ENCODE measurements around the gene RXRA. TPM values are rescaled to one million over a fixed set of nuclear protein-coding genes. Genes with fewer than 3 reads are reported as not detected.

Gene RXRA
- polyA plus RNA-seq, 1 donor from 2014 or later = 2.7 TPM

GRCh38 chr9:134399435-134400056 is 73.3 kb downstream of the RXRA start:
- Histone ChIP-seq H3F3A (ENCODE audit: insufficient read depth, low read length, poor library complexity, severe bottlenecking) (no peaks in the 10 kb centered on the region), H3K27ac (ENCODE audit: low read length) (no peak overlapping the region), H3K4me2 (ENCODE audit: low read length) (no peak overlapping the region), H3K4me3 (ENCODE audit: low read length) (no peak overlapping the region), H4K20me1 (ENCODE audit: insufficient read depth) (no peaks in the 10 kb centered on the region), H3K27me3 (ENCODE audit: insufficient read depth, low read depth, low read length) (no peaks in the 10 kb centered on the region), H3K9ac (ENCODE audit: low read length) (no peak overlapping the region), H3K9me2 (ENCODE audit: insufficient read depth, low read length) (no peaks in the 10 kb centered on the region), H3K9me3 (ENCODE audit: low read length) (no peaks in the 10 kb centered on the region), H2AFZ (ENCODE audit: low read depth, low read length) (no peak overlapping the region), H3K36me3 (ENCODE audit: insufficient read depth, low read length) (no peaks in the 10 kb centered on the region), H3K79me2 (replicated peaks; ENCODE audit: insufficient read depth, low read length) (no peaks in the 10 kb centered on the region)
- TF ChIP-seq REST (IDR thresholded peaks at IDR 0.05; ENCODE audit: borderline replicate concordance) = no peak
- no peak for TF ChIP-seq TAF1 (IDR thresholded peaks at IDR 0.05; ENCODE audit: low read depth)
- TF ChIP-seq CTCF (IDR thresholded peaks at IDR 0.05; ENCODE audit: poor library complexity, severe bottlenecking) = peak; percentile 42
- no peak for TF ChIP-seq POLR2AphosphoS5 (IDR thresholded peaks at IDR 0.05)
- no peak for TF ChIP-seq EP300 (conservative IDR thresholded peaks at IDR 0.05; ENCODE audit: poor library complexity, severe bottlenecking)
- TF ChIP-seq RAD21 (conservative IDR thresholded peaks at IDR 0.05) = no peak

- H3K79me2 ChIP-seq (replicated peaks; ENCODE audit: insufficient read depth, low read length) = no peaks in the 10 kb centered on the region
- H3K36me3 ChIP-seq (ENCODE audit: insufficient read depth, low read length) = no peaks in the 10 kb centered on the region
- H3K4me3 ChIP-seq (ENCODE audit: low read length) = no peak overlapping the region
- H3K4me2 ChIP-seq (ENCODE audit: low read length) = no peak overlapping the region
- no peaks in the 10 kb centered on the region for H3K27me3 ChIP-seq (ENCODE audit: insufficient read depth, low read depth, low read length)
- no peaks in the 10 kb centered on the region for H3K9me3 ChIP-seq (ENCODE audit: low read length)
- no peak overlapping the region for H3K9ac ChIP-seq (ENCODE audit: low read length)
- no peak overlapping the region for H3K27ac ChIP-seq (ENCODE audit: low read length)
- TF ChIP-seq POLR2AphosphoS5 (IDR thresholded peaks at IDR 0.05) (no peak), TAF1 (IDR thresholded peaks at IDR 0.05; ENCODE audit: low read depth) (no peak)
- H3K9me2 ChIP-seq (ENCODE audit: insufficient read depth, low read length) = no peaks in the 10 kb centered on the region
- H2AFZ ChIP-seq (ENCODE audit: low read depth, low read length) = no peak overlapping the region
- no peaks in the 10 kb centered on the region for H3F3A ChIP-seq (ENCODE audit: insufficient read depth, low read length, poor library complexity, severe bottlenecking)
- no peaks in the 10 kb centered on the region for H4K20me1 ChIP-seq (ENCODE audit: insufficient read depth)
Measured at GRCh38 chr9:134400283-134400682, 74.0 kb downstream of the RXRA start.

- no peaks in the 10 kb centered on the region for H3K27me3 ChIP-seq (ENCODE audit: insufficient read depth, low read depth, low read length)
- H3K9ac ChIP-seq (ENCODE audit: low read length) = no peak overlapping the region
- H3K36me3 ChIP-seq (ENCODE audit: insufficient read depth, low read length) = no peaks in the 10 kb centered on the region
- no peaks in the 10 kb centered on the region for H3K79me2 ChIP-seq (replicated peaks; ENCODE audit: insufficient read depth, low read length)
- H2AFZ ChIP-seq (ENCODE audit: low read depth, low read length) = no peak overlapping the region
- H3K9me2 ChIP-seq (ENCODE audit: insufficient read depth, low read length) = no peaks in the 10 kb centered on the region
- no peak overlapping the region for H3K4me3 ChIP-seq (ENCODE audit: low read length)
- H3K27ac ChIP-seq (ENCODE audit: low read length) = no peak overlapping the region
- no peaks in the 10 kb centered on the region for H4K20me1 ChIP-seq (ENCODE audit: insufficient read depth)
- TF ChIP-seq POLR2AphosphoS5 (IDR thresholded peaks at IDR 0.05) = no peak
- no peak for TF ChIP-seq EP300 (conservative IDR thresholded peaks at IDR 0.05; ENCODE audit: poor library complexity, severe bottlenecking)
- TF ChIP-seq EZH2 (IDR thresholded peaks at IDR 0.05; ENCODE audit: borderline replicate concordance, insufficient read depth, low read length, poor library complexity, severe bottlenecking) = no peak
- TF ChIP-seq TAF1 (IDR thresholded peaks at IDR 0.05; ENCODE audit: low read depth) = no peak
- no peaks in the 10 kb centered on the region for H3K9me3 ChIP-seq (ENCODE audit: low read length)
- no peak overlapping the region for H3K4me2 ChIP-seq (ENCODE audit: low read length)
- no peaks in the 10 kb centered on the region for H3F3A ChIP-seq (ENCODE audit: insufficient read depth, low read length, poor library complexity, severe bottlenecking)
Measured at GRCh38 chr9:134401391-134401790, 75.1 kb downstream of the RXRA start.
